HUDEP-2 (cell line): ENCODE results near the gene TCERG1L.
"Not testable (repeated sequence)": the region's sequence is repeated elsewhere in the genome, so short reads cannot be mapped to it uniquely, and the experiment has no call there.

Experiments used
- DNase-seq, 76 experiments: peaks; one replicate each; lab custom pipeline; 2025; ENCODE audit not compliant: unreplicated experiment in 76 of 76; lab: John Stamatoyannopoulos, UW

The TCERG1L gene

GRCh38 chr10:131113709-131114291 is 197.7 kb downstream of the TCERG1L start:
- DNase-seq: no peak

DNA sequence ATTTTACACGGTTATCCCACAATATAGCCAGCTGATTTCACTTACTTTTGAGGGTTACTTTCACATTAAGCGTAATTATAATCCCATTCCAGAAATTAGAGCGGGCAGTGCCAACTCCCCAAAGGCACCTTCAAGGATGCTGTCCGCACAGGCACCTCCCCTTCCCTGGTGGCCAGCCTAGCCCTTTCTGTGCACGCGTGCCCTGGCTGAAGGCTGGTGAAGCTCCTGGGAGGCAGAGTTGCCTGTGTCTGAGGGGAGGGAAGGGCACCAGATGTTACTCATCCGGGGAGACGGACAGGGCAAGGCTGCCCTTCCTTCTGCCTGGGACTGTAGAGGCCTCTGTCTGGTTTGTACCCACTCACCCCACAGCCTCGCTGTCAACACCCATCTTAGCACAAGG is 198.4 kb downstream of the TCERG1L start:
- no peak for DNase-seq

- no peak for DNase-seq
These were observed 198.8 kb downstream of the TCERG1L start for GRCh38 chr10:131112691-131113090.

- DNase-seq: no peak
These were observed 199.9 kb downstream of the TCERG1L start for GRCh38 chr10:131111471-131112080.

DNA sequence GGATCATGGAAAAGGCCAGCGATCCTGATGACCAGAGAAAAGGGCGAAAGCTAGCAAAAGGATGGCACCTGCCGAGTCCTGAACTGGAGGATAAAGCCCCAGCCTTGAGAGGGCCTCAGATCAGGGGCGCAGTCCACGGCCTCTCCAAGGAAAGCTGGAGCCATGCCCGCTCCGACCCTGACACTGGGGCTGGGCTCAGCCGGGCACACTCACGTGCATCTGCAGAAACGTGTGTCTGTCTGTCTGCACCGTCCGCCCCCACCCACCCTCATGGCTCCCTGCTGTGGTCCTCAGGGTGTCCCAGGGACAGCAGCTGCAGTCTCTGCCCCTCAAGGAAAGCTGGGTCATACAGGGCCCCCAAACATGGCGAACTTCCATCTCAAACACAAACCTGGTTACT is 200.5 kb downstream of the TCERG1L start:
- no peak for DNase-seq

DNA sequence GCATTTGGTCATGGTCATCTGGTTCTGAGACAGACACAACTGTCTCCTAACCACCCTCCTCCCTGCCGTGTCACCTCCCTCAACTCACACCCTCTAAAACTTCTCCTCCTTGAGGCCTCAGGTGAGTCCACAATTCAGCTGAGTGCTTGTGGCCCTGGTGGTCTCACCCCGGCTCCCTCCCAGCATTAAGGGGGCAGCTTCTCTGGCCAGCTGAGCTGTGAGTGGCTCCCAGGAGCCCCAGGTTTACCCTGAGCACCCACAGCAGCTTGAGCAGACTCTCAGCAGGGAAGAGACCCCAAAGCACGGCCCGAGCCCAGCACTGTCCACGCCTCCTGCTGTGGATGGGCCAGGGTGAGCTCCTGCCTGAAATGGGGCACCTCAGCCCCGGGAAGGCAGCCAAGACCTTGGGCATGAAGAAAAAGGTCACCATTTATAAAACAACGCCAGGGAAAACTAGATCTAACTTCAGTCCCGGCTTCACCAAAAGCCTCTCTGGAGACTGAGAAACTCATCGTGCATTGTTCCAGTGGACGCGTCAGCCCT is 201.2 kb downstream of the TCERG1L start:
- no peak for DNase-seq

DNA sequence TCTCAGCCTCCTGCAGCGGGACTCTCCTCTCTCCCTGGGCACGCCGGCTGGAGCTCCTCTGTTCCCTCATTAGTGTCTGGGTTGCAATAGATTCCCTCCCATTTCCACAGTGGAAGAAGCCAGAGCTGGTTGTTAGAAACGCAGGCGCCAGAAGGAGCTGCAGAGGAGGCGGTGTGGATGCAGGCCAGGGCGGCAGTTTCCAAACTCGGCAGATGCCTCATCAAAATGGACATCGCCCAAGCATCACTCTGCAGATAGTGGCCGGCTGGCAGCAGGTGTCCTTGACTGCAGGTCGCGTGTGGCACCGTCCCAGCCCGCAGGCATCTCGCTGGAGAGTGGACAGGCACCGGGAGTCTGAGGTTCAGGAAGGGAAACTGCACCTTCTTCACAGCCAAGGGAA is 201.8 kb downstream of the TCERG1L start:
- no peak for DNase-seq

GRCh38 chr10:131109291-131109690 is 202.2 kb downstream of the TCERG1L start:
- no peak for DNase-seq

DNA sequence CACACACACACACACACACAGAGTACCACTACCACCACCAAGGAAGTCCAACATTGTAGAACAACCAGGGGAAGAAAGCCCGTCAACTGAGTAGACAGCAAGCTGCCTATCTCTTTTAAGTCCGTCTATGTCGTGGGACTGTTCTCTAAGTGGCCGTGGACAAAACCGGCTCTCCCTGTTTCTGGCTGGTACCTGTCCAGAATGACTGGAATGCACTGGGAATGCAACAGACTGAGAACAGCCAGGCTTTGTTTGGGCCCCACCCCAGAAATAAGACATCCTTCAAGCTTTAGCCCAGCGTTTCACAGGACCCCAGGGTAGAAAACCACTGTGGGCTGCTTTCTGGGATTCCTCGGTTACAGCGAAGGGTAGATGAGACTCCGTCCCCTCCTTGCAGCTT is 203.6 kb downstream of the TCERG1L start:
- DNase-seq: no peak

- DNase-seq: no peak
These were observed 208.8 kb downstream of the TCERG1L start for GRCh38 chr10:131102676-131103075.

- DNase-seq: no peak
These were observed 209.4 kb downstream of the TCERG1L start for GRCh38 chr10:131102147-131102546.

DNA sequence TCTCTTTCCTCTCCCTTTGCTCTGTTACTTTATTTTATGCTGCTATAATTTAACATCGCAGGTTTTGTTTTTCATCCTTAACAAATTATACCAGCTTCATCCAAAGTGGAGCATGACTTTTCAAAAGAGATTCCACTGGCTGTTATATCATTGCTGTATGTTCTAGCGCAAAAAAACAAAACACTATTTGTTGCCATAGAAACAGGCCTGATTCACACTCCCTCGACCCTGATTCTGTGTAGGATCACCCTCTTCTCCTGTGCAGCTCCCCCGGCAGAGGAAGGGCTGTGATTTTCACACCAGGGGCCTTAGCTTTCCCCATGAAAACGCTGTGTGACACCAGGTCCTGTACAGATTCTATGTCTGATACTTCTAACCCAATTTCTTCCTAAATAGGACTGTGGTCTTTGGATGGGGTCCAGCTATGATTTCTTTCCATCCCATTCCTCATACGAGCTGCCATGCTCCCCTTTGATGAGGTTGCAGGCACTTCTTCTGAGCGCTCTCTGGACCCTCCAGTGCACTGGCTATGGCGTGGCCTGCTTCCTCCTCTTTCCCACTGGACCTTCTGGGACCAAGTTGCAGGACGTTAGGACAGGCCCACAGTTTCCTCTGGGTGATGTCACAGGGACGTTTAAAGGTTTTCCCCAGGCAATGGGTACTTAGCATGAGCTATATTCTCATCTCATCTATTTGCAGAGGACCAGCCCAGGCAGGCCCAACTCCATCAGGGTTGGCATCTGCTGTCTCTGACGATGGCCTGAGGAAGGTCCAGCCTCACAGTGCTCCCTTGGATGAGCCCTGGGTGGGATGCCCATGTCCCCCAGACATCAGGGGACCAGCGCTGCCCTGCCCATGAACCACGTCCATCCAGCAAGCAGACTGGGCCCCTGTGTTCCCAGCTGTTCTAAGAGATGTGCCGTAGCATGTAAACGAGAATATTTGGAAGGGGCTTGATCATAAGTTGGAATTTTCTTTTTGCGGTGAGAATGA is 210.8 kb downstream of the TCERG1L start:
- DNase-seq: not testable (repeated sequence)

DNA sequence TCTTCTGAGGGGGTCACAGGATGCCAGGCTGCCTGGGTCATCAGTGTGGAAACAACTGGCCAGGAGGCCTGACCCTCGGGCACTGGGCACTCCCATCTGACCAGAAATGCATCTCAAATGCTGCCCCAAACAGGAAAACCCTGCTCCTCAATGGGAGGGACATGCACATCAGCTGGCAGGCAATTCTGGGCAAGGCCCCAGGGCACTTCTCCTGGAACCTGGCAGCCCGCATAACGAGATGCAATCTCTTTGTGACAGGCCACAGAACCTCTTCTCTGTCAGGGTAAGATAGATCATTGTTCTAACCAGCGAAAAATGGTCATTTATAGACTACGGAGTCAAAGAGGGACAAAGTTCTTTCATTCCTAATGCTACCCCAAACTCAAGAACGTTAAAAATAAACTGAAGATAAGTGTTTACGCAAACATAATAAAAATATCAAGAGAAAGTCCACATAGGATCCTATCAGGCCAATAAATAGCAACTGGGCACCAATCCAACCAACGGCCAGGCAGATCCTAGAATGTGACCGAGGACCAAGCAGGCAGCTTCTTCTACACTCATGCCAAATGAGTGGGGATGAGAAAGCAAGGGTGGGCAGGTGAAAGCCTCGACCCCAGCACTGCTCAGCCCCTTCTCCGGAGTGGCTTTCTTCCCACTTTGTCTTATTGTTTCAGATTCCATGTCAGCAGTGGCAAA is 212.3 kb downstream of the TCERG1L start:
- peak in 3 of 76 experiments; percentile 1 to 8 (median 1) for DNase-seq

- DNase-seq: no peak
These were observed 213.0 kb downstream of the TCERG1L start for GRCh38 chr10:131098416-131098952.

DNA sequence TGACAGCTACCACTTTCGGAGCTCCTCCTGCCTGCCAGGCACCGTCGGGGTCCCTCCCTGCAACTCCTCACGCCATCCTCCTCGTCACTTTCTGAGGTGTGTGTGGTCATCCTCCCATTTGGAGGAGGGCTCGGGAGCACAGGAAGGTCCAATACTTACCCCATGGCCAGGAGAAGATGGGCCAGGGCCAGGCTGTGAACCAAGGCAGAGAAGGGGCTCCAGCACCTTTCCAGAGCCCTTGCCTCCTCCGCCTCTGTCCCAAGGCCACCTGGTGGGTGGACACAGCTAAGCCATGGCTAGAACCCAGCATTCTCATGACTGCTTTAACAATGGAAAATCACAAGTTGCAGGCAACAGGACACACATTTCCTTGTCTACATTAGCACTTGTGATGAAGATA is 215.5 kb downstream of the TCERG1L start:
- DNase-seq: no peak

GRCh38 chr10:131095313-131095580 is 216.3 kb downstream of the TCERG1L start:
- no peak for DNase-seq

DNA sequence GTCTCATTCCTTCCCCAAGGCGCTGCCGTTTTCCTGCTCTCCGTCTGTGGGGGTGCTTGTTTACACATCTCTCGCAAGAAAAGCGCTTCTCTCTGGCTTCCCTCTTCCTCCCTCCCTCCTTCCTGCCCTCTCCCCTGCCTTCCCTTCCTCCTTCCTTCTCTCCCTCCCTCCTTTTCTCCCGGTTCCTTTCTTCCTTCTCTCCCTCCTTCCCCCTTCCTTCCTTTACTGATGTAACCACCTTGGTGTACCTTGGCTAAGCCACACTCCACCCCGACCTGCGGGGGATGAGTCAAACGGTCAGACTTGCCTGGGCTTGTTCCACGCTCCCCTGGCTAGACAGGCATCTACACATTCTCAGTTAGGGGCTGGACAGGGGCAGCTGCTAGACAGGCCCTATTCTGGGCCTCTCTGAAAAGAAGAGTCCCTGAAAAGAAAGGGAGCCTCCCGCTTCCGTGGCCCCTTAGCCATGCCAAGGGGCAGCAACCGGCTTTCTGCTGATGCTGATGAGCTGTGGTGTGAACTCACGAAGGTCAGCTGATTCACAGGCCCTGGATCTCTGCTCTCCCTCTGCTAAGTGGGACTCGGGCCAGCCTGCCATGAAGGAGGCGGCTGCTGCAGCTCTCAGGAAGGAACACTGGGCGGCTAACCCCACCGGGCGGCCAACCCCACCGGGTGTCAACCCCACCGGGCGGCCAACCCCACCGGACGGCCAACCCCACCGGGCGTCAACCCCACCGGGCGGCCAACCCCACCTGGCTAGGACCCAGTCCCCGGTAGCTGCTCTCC is 216.8 kb downstream of the TCERG1L start:
- no peak for DNase-seq

GRCh38 chr10:131093795-131094366 is 217.6 kb downstream of the TCERG1L start:
- DNase-seq: no peak

DNA sequence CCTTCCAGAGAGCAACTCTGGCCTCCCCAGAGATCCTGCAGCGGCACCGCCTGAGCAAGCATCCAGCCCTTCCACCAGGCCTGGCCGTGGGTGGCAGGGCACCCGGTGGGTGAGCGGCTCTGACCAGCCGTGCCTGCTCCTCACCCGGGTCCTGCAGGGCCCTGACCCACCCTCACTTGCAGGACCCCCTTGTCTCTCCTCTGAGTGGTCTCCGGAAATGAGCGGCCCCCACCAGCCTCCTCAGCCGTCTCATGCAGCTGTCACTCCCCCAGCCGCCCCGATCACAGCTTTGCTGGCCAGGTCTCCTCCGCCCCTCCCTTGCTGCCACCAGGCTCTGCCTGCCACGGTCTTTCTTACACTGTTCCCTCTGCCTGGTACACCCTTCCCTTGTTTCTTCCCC is 218.2 kb downstream of the TCERG1L start:
- no peak for DNase-seq

GRCh38 chr10:131092876-131093275 is 218.6 kb downstream of the TCERG1L start:
- DNase-seq: no peak
